Limb (tissue), 2 donors: ENCODE results near the gene TMIGD2.
A peak's percentile ranks its signal among the peaks of the same experiment; 100 is the strongest.
"Not testable (repeated sequence)": the region's sequence is repeated elsewhere in the genome, so short reads cannot be mapped to it uniquely, and the experiment has no call there.

Experiments used
- DNase-seq, 2 donors: peaks; one replicate each; pipeline ENCODE4 v3.0.0-alpha.2; 2016; ENCODE audit errors: extremely low spot score in 2 of 2

TMIGD2 gene

GRCh38 chr19:4302243-4302640, at the start of gene TMIGD2:
TSS of gene TMIGD2 (minus strand) at chr19:4302389. CDS start at chr19:4302385, 4 bp downstream.
- DNase-seq: no peak

- DNase-seq: no peak
These were observed 48.5 kb upstream of the TMIGD2 start for GRCh38 chr19:4350726-4351125.

DNA sequence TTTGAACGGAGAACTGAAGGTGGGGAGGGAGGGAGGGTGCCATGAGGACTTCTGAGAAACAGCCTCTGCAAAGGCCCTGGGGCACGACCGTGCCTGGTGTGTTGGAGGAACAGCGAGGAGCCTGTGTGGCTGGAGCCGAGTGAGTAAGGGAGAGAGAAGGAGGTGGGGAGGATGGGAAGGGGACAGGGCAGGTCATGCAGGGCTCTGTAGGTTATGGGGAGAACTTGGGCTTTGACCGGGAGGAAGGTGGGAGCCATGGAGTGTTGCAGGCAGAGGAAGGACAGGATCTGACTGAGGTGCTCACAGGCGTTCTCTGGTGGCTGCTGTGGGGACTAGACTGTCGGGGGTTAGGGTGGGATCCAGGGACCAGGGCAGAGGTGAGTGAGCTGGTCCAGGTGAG, 47.9 kb upstream of the TMIGD2 start:
- DNase-seq: no peak

GRCh38 chr19:4349225-4349624, 47.0 kb upstream of the TMIGD2 start:
- DNase-seq: not testable (repeated sequence)

DNA sequence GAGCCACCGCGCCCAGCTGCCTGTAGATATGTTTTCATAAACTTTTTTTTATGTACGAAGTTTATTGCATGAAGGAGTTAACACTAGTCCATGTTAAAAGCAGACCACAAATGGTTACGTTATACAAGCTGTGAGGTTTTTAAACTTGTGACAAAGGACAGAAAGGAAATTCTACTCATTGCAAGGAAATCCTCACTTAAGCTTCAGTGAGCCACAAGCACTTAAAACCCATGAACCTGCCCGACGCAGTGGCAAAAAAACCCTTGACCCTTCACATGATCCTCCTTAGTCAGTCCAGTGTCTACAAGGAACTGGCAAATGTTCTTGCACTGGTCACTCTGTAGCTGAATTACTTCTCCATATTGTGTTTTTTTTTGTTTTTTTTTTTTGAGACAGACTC, 45.3 kb upstream of the TMIGD2 start:
- no peak for DNase-seq

- DNase-seq: no peak
These were observed 43.8 kb upstream of the TMIGD2 start for GRCh38 chr19:4346020-4346383.

DNA sequence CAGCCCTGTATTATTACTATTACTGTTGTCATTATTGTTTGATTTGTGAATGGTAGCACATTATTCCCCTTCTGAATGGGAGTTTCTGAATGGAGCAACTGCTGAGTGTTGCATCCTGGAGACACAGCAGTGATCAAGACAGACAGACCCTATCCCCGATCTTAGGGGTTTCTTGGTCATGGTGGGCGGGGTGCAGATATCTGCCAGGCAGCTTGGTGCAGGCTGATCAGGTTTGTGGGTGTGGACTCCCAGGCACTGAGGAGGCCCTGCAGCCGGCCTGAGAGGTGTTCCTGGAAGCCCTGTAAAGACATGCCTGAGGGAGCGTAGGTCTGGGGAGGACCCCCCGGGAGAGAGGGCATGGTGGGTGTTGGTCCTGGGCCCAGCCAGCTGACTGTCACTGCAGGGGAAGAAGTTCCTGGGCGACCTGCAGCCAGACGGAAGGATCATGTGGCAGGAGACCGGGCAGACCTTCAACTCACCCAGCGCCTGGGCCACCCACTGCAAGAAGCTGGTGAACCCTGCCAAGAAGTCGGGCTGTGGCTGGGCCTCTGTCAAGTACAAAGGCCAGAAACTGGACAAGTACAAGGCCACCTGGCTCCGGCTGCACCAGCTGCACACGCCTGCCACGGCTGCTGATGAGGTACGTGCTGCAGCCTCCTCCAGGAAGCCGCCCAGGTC, 43.3 kb upstream of the TMIGD2 start:
- DNase-seq: peak in 1 of 2 donors; percentile 29

- peak; percentile 88 to 97 for DNase-seq
These were observed 41.5 kb upstream of the TMIGD2 start, which contains the start of gene MPND for GRCh38 chr19:4343370-4344307. TSS of gene MPND (plus strand) at chr19:4343562. CDS start at chr19:4343594, 32 bp downstream.

DNA sequence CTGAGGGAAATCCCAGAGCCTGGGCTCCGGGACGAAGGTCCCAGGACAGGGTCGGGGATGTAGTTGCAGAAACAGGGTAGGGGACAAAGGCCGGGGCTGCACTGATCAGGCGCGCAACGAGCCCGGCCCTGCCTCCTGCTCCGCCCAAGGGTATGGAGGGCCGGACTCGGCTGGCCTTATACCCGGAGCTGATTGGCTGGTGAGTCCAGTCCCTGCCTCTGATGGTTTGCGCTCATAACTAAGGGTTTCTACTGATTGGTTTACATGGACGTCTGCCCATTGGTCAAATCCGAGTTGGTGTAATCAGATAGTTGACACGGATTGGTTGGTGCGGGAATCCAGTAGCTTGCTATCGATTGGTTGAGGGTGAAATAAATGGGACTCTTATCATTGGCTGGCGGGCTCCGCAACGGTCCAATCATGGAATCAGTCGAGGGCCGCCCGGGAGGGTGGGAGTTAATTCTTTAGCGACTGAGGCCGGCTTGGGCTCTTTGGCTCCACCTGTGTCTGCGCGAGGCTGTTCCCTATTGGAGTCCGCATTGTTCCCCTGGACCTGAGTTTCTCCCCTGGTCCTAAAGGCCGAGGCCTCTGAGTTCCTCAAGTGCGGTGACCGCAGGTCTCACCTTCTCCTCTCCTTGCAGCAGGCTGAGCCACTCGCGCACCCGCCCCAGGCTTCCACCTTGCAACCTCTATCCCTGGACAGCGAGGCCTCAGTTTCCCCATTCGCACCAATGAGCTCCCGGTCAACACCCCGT, 40.6 kb upstream of the TMIGD2 start:
- DNase-seq: peak; percentile 97 to 100

GRCh38 chr19:4342314-4342614, 40.1 kb upstream of the TMIGD2 start:
- no peak for DNase-seq

GRCh38 chr19:4338441-4339355, 36.5 kb upstream of the TMIGD2 start, which contains the start of gene STAP2:
TSS of gene STAP2 (minus strand) at chr19:4338827. CDS start at chr19:4338753, 74 bp downstream.
- DNase-seq: no peak

DNA sequence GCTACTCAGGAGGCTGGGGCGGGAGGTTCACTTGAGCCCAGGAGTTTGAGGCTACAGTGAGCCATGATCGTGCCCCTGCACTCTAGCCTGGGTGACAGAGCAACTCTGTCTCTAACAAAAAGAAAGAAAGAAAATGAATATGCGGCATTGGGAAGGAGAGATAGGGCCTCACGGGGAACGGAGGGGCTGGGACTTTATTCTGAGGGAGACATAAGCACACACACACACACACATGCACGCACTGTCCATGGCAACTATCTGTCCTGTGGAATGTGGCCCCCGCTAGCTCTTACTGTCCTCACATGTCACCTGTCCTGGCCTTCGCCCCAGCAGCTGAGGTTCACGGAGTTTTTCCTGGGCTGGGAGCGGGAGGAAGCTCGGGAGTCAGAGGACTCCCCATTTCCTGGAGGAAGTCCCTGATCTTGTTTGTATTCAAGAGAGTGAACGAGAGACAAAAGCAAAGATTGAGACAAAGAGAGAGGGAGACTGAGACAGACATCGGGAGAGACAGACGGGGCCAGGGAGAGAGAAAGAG, 35.8 kb upstream of the TMIGD2 start:
- no peak for DNase-seq

GRCh38 chr19:4334929-4335570, 32.9 kb upstream of the TMIGD2 start:
- no peak for DNase-seq

GRCh38 chr19:4329858-4330257, 27.7 kb upstream of the TMIGD2 start:
- DNase-seq: no peak

DNA sequence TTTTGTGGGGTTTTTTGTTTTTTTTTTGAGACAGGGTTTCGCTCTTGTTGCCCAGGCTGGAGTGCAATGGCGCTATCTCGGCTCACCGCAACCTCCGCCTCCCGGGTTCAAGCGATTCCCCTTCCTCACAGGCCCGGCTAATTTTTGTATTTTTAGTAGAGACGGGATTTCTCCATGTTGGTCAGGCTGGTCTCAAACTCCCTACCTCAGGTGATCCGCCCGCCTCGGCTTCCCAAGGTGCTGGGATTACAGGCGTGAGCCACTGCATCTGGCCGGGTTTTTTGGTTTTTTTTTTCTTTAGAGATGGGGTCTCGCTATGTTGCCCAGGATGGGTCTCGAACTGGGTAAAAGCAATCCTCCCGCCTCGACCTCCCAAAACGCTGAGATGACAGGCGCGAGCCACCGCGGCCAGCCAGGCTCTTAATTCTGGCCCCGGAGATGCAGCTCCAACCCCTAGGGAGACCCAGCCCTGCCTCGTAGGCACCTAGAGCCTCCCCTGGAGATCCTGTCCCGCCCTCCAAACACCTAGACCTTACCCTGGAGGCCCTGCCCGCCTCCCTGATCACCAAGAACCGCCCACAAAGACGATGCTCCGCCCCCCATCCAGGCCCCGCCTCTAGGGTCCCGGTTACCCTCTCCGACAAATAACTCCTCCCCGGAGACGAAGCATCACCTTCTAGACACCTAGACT, 26.9 kb upstream of the TMIGD2 start:
- not testable (repeated sequence) for DNase-seq

- peak; percentile 95 to 100 for DNase-seq
These were observed 26.2 kb upstream of the TMIGD2 start for GRCh38 chr19:4328243-4328990.

DNA sequence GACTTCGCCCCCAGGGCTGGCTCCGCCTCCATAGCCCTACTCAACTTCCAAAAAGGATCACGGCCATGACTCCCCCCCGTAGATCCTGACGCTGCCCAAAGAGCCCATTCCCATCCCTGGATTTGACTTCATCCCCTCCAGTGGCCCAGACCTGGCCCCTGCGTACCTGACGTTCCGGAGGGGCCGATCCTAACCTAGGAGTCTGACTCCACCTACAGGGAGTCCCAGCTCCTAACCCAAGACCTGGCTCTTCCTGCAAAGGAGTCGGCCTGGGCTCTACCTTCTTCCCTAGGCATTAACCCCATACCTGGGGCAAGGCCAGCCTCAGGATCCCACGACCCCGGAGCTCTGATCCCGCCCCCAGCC, 25.7 kb upstream of the TMIGD2 start:
- no peak for DNase-seq

- peak in 1 of 2 donors; percentile 81 for DNase-seq
These were observed 25.2 kb upstream of the TMIGD2 start for GRCh38 chr19:4327252-4327876.
